BJ (cell line): ENCODE results near the gene SLC4A8. TPM values are rescaled to one million over a fixed set of nuclear protein-coding genes. Genes with fewer than 3 reads are reported as not detected.

Experiments
- CTCF ChIA-PET: fragments of 350-600 bp; formaldehyde crosslinking; extraction: SDS; loops from one replicate; lab custom pipeline; 2021; ENCODE audit warnings: antibody characterized with exemption, inconsistent platforms; lab: Yijun Ruan, JAX
- POLR2A ChIA-PET: fragments of 300-600 bp; sonication (Branson Sonifier 250); formaldehyde crosslinking; extraction: SDS; loops from one replicate; lab custom pipeline; 2021; ENCODE audit warnings: antibody characterized with exemption; lab: Charles Lee
- DNase-seq: peaks from one replicate; pipeline ENCODE4 v3.0.0-alpha.2; 2011; ENCODE audit warnings: low read depth
- H3K27me3 ChIP-seq: 2 replicates; pipeline ENCODE4 v1.6.0; 2011; ENCODE audit warnings: low read length; ENCODE audit not compliant: control insufficient read depth, insufficient read depth
- H3K36me3 ChIP-seq: 2 replicates; pipeline ENCODE4 v1.5.1; 2011; ENCODE audit warnings: low read length; ENCODE audit not compliant: control insufficient read depth, insufficient read depth
- H3K4me3 ChIP-seq: 2 replicates; pipeline ENCODE4 v1.5.1; 2011; ENCODE audit warnings: low read depth, mild to moderate bottlenecking, control low read depth, low read length
- polyA plus RNA-seq: library from polyadenylated mRNA; depleted of rRNA; stranded (reverse); fragments of >200 nt; gene quantifications from 2 replicates; pipeline ENCODE4 v1.2.3, GENCODE V29; 2011
- TF ChIP-seq, protein P1 (sequence below): IDR thresholded peaks from 2 replicates; pipeline ENCODE4 v1.5.1; 2011; ENCODE audit warnings: low read depth, mild to moderate bottlenecking, control low read depth, inconsistent platforms, low read length, moderate library complexity; ENCODE audit not compliant: insufficient read depth

The SLC4A8 gene
- polyA plus RNA-seq, 1 experiment = 4.9 TPM

DNA sequence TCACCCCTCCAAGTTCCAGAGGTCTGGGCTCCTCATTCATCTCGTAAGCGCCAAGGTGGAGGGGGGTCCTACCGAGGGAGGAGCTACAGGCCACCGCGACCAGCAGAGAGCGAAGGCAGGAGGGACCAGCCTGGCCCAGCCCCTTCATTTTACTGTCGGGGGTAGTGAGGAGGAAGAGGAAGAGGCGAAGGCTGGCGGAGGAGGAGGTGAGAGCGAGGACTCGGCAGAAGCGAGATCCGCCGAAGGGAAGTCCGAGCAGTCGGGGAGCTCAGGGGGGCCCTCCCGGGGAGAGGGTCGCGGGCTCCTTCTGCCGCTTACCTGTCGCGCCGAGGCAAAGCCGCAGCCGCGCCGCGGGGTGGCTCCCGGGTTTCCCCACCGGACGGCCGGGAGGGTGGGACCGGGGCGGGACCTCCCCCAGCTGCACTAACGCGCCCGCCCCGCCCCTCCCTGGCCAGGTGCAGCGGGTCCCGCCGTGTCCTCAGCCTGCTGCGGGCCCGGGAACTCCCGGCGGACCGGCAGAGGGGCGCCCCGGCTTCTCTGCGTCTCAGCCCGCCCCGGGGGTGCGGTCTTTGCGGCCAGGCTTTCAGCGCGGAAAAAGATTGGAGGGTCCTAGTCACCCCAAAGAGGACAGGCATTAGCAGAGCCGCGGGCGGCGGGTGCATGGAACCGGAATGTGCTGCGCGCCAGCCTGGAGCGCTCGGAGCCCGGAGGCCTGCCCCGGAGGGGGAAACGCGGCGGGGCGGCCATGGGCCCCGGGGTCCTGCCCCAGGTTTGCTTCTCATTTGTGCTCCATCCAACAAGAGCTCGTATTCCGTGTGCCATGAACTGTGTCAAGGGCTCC lies 33.1 kb upstream of the SLC4A8 start, which contains the start of gene GALNT6:
Gene GALNT6, minus strand, starts transcription at position 124 of the 841 bp plus-strand sequence. CDS start 11,625 bp downstream, outside the sequence.
- TF ChIP-seq, protein P1, sequence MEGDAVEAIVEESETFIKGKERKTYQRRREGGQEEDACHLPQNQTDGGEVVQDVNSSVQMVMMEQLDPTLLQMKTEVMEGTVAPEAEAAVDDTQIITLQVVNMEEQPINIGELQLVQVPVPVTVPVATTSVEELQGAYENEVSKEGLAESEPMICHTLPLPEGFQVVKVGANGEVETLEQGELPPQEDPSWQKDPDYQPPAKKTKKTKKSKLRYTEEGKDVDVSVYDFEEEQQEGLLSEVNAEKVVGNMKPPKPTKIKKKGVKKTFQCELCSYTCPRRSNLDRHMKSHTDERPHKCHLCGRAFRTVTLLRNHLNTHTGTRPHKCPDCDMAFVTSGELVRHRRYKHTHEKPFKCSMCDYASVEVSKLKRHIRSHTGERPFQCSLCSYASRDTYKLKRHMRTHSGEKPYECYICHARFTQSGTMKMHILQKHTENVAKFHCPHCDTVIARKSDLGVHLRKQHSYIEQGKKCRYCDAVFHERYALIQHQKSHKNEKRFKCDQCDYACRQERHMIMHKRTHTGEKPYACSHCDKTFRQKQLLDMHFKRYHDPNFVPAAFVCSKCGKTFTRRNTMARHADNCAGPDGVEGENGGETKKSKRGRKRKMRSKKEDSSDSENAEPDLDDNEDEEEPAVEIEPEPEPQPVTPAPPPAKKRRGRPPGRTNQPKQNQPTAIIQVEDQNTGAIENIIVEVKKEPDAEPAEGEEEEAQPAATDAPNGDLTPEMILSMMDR = no peak
- CTCF ChIA-PET = no interaction called here
- POLR2A ChIA-PET = no interaction called here
- Histone ChIP-seq H3K4me3 (peak within 1 kb of the TSS; percentile 70), H3K36me3 (no peaks in the 10 kb centered on the region), H3K27me3 (no peaks in the 10 kb centered on the region)
- DNase-seq = no peak

DNA sequence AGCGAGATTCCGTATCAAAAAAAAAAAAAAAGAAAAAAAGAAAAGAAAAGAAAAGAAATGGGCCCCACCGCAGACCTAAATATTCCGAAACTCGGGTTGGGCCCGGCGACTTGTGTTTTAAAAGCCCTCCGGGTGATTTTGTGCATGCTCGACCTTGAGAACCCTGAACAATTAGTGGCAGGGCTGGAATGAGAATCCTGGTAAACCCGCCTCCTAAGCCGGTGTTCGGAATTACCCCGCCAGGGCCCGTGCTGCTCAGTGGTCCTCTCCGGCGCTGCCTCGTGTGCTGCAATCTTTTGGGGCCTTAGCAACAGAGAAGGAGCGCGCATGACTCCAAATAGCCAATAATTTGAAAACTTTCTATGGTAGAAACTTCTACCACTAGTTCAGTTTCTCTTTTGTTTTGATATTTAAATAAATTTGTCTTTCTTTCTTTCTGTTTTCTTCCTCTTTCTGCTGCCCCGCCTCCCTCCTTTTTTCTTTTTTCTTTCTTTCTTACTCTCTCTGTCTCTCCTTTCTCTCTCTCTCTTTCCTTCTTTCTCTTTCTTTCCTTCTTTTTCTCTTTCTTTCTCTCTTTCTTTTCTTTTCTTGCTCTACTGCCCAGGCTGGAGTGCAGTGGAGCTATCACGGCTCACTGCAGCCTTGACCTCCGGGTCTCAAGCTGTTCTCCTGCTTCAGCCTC lies 31.9 kb upstream of the SLC4A8 start:
- POLR2A ChIA-PET = interaction anchor here (1.6 kb wide), 1 partner anchor 21 kb away, joined by 4 read pairs; no protein-coding TSS in a partner anchor
- DNase-seq = no peak
- no peak overlapping the region for H3K4me3 ChIP-seq
- H3K27me3 ChIP-seq = no peaks in the 10 kb centered on the region
- H3K36me3 ChIP-seq = no peaks in the 10 kb centered on the region
- CTCF ChIA-PET = interaction anchor here (2.4 kb wide), 1 partner anchor 29 kb away, joined by 14 read pairs; no protein-coding TSS in a partner anchor
- TF ChIP-seq, protein P1 = 0 out of 2 replicates have a peak, but pooled peaks have one; percentile 4

DNA sequence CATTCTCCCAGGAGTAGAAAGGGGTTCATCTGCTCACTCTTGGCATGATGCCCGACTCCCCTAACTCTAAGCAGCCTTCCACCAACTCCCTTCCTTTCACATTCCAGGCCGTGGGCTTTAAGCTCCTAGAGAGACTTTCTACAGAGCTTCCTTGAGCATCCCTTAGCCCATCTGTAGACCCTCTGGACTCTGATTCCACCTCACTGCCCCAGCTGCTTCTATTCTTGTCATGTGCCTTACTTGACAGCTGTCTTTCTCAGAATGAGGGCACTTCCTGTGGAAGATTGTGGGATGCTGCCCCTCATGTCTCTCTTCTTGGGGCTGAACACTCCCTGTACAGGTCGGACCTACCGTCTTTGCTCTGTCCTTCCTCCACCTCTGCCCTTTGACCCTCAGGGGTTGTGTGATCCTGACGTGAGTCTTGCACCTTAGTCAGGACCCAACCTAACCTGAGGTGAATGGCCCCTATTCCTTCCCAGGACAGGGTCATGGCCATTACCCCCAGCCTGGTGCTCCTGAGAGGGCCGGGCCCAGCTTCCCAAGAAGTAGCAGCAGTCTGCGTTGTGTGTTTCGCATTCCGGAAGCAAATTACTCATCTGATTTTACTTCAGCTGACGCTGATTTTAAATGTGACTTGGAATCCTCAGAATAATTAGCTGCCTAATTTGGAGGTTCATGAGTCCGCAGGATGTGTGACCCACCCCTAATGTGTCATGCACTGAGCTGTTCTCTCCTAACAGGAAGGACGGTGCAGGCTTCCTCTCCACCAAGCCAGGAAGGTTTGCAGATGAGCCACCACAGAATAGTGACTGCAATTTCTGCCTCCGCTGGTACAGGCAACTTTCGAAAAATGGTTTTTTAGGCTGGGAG lies 30.7 kb upstream of the SLC4A8 start:
- POLR2A ChIA-PET = interaction anchor here (1.6 kb wide), 1 partner anchor 22 kb away, joined by 4 read pairs; no protein-coding TSS in a partner anchor
- Histone ChIP-seq H3K4me3 (no peak overlapping the region), H3K27me3 (no peaks in the 10 kb centered on the region), H3K36me3 (no peaks in the 10 kb centered on the region)
- CTCF ChIA-PET = interaction anchor here (1.0 to 2.4 kb wide), 3 partner anchors 10 to 28 kb away, joined by 4 to 14 read pairs (median 5); no protein-coding TSS in a partner anchor
- TF ChIP-seq, protein P1 = no peak
- DNase-seq = peak; percentile 90

DNA sequence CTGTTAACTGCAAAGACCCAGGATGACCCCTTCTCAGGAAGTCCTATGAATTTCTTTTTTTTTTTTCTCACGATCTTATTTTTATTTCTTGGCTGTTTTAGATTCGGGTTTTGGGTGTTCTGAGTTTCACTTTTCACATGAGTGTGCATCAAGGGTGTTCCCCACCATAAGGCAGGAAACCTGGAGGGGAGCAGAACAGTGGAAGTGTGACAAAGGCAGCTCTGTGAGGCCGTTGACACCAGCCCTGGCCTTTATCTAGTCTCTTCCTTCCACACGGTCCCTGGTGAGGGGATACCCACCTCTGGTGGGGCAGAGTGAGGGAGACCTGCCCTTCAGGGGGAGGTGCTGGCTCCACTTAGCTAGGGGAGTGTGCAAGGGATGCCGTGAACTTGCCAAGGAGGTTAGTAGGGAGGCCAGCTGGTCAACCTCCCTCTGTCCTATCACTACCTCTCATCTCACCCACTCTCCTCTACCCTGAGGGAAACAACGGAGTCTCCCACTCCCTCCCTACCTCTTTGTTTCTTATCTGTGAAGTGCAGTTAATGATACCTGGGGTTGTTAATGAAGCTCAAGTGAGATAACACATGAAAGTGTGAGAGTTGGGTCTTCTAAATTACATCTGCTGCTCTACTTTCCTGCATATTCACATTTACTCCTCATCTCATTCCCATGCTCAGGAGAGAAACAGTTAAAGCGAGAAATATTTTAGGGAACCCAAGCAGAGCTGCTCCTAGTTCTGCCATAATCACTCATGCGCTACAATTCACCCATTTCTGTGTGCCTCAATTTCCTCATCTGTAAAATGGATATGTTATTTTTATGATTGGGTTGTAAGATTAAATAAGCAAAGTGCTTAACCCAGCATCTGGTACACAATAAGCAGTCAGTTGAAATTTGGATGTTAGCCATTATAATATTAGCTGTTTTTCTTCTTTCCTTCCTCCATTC lies 29.1 kb upstream of the SLC4A8 start:
- ChIA-PET POLR2A (no interaction called here), CTCF (interaction anchor here (0.9 to 1.2 kb wide), 2 partner anchors 12 to 44 kb away, joined by 3 read pairs; no protein-coding TSS in a partner anchor)
- DNase-seq = no peak

More for the DNA sequence above, 29.1 kb upstream of the SLC4A8 start:
- Histone ChIP-seq H3K36me3 (no peaks in the 10 kb centered on the region), H3K27me3 (no peaks in the 10 kb centered on the region), H3K4me3 (no peak overlapping the region)
- TF ChIP-seq, protein P1 = no peak
